Calu3 (cell line): ENCODE data around the gene AP1G2. TPM values are rescaled to one million over a fixed set of nuclear protein-coding genes. Genes with fewer than 3 reads are reported as not detected.
"Not testable (repeated sequence)": the region's sequence is repeated elsewhere in the genome, so short reads cannot be mapped to it uniquely, and the experiment has no call there.

Source experiments
- BruUV-seq: library from RNA; stranded (reverse); fragments of 400-500 nt; replicated peaks from 2 replicates; lab custom pipeline; 2021; lab: Mats Ljungman, UMichigan
- CTCF ChIA-PET: fragments of 300-600 bp; sonication (Branson Sonifier 250); formaldehyde crosslinking; loops from one replicate; lab custom pipeline; 2022; ENCODE audit warnings: antibody characterized with exemption; lab: Charles Lee
- DNase-seq: peaks from one replicate; pipeline ENCODE4 v3.0.0; 2022
- H3K27ac Mint-ChIP-seq: one replicate; pipeline ENCODE4 v1.8.0; 2022; ENCODE audit warnings: mixed read lengths; ENCODE audit not compliant: unreplicated experiment
- H3K27me3 Mint-ChIP-seq: one replicate; pipeline ENCODE4 v1.8.0; 2022; ENCODE audit warnings: mixed read lengths; ENCODE audit not compliant: unreplicated experiment
- H3K36me3 Mint-ChIP-seq: one replicate; pipeline ENCODE4 v1.8.0; 2022; ENCODE audit warnings: mild to moderate bottlenecking, moderate library complexity, mixed read lengths; ENCODE audit not compliant: insufficient read depth, unreplicated experiment
- H3K4me1 Mint-ChIP-seq: one replicate; pipeline ENCODE4 v1.8.0; 2022; ENCODE audit warnings: mild to moderate bottlenecking, low read depth, mixed read lengths; ENCODE audit not compliant: unreplicated experiment
- H3K4me3 Mint-ChIP-seq: one replicate; pipeline ENCODE4 v1.8.0; 2022; ENCODE audit warnings: mild to moderate bottlenecking, low read depth, moderate library complexity, mixed read lengths; ENCODE audit not compliant: unreplicated experiment
- H3K9me3 Mint-ChIP-seq: one replicate; pipeline ENCODE4 v1.8.0; 2022; ENCODE audit warnings: low read depth, mixed read lengths; ENCODE audit not compliant: unreplicated experiment
- intact Hi-C: fragments of 100-400 bp; cut with micrococcal nuclease; formaldehyde crosslinking; loops from one replicate; pipeline ENCODE4 v1.10.0; 2022; ENCODE audit not compliant: unreplicated experiment
- total RNA-seq: library from RNA; stranded (reverse); gene quantifications from 2 replicates; pipeline ENCODE4 v1.2.3, GENCODE V29; 2022
- TF ChIP-seq, protein P1 (sequence below): fragments of 200-600 bp; IDR thresholded peaks from one replicate; pipeline ENCODE4 v1.8.0; 2022; ENCODE audit warnings: antibody characterized with exemption; ENCODE audit not compliant: unreplicated experiment

The AP1G2 gene
- total RNA-seq, 1 experiment from 2014 or later, result 152 TPM

DNA sequence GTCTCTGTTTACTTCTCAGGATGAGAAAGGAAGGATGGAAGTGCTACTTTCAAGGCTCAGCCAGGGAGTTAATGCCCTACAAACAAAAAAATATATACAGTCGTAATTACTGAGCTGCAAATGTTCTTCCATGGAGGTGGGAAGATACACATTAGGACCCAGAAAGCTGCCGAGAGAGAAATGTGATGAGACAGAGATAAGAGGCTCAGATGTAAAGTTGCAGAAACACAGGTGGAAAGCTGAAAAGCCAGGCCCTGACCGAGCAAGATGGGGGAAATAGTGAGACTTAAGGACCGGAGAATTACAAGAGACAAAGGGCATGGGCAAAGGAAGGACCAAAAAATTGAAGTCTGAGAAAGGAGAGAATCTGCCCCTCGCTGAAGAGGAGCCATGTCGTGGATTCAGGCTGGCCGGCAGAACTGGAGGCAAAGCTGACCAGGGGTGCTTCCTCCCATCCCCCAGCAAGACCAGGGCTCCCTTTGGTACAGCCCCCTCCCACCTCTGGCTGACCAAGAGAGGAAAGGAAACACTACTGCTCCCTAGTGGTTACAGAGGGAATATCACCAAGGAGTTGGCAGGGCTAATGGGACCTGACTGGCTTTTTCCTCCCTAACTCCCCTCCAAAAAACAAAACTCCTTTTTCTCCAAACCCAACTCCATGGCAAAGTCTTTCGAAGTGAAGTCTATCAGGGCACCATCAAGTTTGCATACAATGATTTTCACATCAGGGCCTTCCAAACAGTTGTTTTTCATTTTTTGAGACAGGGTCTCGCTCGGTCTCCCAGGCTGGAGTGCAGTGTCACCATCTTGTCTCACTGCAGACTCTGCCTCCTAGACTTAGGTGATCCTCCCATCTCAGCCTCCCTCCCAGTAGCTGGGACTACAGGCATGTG is 28.1 kb downstream of the AP1G2 start:
- BruUV-seq, result no TSS peak

DNA sequence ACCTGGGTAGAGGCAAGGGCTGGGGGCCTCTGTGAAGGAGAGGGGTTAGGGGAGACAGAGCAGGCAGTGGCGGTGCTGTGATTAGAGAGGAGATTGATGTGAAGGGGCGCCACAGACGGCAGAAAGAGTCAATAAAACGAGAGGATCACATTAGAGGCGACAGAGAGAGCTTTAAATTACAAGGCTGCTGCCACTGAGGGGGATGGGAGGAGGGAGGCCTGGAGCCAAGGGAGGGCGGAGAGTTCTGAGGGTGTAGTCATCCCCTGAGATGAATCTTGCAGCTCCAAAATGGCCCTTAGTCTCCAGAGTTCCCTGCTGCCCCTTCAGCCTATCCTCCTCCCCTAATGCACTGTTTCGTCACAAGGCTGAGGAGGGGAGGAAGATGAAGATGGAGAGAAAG is 28.8 kb downstream of the AP1G2 start:
- intact Hi-C loops, result no loop called here
- Mint-ChIP-seq H3K27ac (no peak overlapping the region), H3K27me3 (peaks cover 29% of the 10 kb centered on the region), H3K4me1 (no peaks in the 10 kb centered on the region), H3K36me3 (no peaks in the 10 kb centered on the region), H3K9me3 (no peaks in the 10 kb centered on the region), H3K4me3 (no peak overlapping the region)
- TF ChIP-seq, protein P1, sequence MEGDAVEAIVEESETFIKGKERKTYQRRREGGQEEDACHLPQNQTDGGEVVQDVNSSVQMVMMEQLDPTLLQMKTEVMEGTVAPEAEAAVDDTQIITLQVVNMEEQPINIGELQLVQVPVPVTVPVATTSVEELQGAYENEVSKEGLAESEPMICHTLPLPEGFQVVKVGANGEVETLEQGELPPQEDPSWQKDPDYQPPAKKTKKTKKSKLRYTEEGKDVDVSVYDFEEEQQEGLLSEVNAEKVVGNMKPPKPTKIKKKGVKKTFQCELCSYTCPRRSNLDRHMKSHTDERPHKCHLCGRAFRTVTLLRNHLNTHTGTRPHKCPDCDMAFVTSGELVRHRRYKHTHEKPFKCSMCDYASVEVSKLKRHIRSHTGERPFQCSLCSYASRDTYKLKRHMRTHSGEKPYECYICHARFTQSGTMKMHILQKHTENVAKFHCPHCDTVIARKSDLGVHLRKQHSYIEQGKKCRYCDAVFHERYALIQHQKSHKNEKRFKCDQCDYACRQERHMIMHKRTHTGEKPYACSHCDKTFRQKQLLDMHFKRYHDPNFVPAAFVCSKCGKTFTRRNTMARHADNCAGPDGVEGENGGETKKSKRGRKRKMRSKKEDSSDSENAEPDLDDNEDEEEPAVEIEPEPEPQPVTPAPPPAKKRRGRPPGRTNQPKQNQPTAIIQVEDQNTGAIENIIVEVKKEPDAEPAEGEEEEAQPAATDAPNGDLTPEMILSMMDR, result no peak
- CTCF ChIA-PET, result interaction anchor here (0.9 kb wide), 1 partner anchor 10 kb away, joined by 8 read pairs; no protein-coding TSS in a partner anchor
- no TSS peak for BruUV-seq
- DNase-seq, result no peak

More for the DNA sequence above, 28.1 kb downstream of the AP1G2 start:
- Mint-ChIP-seq H3K9me3 (no peaks in the 10 kb centered on the region), H3K4me3 (no peak overlapping the region), H3K27ac (no peak overlapping the region), H3K36me3 (no peaks in the 10 kb centered on the region), H3K27me3 (peaks cover 29% of the 10 kb centered on the region), H3K4me1 (no peaks in the 10 kb centered on the region)
- CTCF ChIA-PET, result no interaction called here
- peak; percentile 49 for DNase-seq
- TF ChIP-seq, protein P1, result peak; percentile 50
- intact Hi-C loops, result no loop called here

DNA sequence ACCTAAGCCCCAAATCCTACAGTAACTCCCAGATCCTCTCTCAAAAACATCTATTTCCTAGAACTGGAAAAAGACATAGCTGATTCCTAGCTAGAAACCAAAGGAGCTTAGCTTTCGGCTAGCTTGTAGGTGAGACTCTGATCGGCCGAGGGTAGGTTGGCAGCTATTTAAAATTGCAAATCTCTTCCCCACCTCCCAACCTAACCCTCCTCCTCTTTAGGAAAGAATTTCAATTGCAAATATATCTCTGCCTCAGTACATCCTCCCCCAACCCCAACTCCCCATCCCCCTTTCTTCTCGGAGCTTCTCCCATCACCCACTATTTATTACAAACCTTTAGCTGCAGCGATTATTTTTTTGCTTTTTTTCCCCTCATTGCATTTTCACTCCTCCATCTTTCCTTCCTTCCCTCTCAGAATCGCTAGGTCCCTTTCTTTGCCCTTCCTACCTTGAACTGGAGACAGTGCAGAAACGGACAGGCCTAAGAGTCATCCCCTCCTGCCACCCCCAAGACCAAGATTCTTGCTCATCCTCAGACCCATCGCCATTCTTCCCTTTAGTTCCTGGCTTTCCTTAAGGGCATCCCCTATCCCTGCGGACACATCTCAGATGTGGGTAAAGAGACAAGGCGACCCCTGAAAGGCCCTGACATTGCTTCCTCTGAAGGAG is 29.4 kb downstream of the AP1G2 start:
- no TSS peak for BruUV-seq
- no peak overlapping the region for H3K27ac Mint-ChIP-seq
- no peak for DNase-seq
- TF ChIP-seq, protein P1, result no peak
- H3K27me3 Mint-ChIP-seq, result peaks cover 29% of the 10 kb centered on the region
- CTCF ChIA-PET, result interaction anchor here (0.9 kb wide), 1 partner anchor 11 kb away, joined by 8 read pairs; no protein-coding TSS in a partner anchor
- H3K4me3 Mint-ChIP-seq, result no peak overlapping the region
- no peaks in the 10 kb centered on the region for H3K9me3 Mint-ChIP-seq
- H3K36me3 Mint-ChIP-seq, result no peaks in the 10 kb centered on the region
- H3K4me1 Mint-ChIP-seq, result no peaks in the 10 kb centered on the region
- intact Hi-C loops, result no loop called here

DNA sequence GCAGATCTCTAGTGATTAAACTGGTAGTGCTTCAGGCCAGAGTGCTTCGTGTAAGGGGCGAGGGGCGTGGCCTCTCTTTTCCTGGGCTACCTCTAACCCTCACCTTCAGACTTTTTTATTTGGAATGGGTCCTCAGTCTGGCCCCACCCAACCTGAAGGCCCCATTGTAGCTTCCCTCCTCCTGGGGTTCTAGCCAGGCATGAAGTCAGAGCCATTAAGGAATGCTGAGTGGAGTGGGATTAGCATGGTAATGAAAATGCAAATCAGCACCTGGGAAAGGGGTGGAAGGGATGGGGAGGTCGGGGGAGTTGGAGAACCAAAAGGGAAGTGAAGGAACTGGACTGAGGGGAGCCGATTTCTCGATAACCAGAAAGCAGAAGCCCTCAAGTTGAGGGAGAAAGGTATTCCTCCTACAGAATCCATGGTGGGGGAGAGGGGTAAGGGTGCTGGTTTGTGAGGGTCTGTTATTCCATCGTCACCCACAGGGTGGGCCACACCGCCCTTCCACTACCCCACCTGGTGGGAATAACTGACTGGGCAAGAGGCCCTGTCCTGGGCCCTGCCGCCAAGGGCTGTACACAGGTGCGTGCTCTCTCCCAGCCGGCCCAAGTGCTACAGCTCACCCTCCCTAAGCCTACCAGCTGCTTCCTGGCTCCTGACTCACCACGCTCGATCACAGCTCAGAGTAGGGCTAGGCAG is 30.1 kb downstream of the AP1G2 start:
- no peak for DNase-seq
- no peak overlapping the region for H3K27ac Mint-ChIP-seq
- no peaks in the 10 kb centered on the region for H3K9me3 Mint-ChIP-seq
- H3K36me3 Mint-ChIP-seq, result no peaks in the 10 kb centered on the region
- H3K4me1 Mint-ChIP-seq, result no peaks in the 10 kb centered on the region
- no TSS peak for BruUV-seq
- CTCF ChIA-PET, result interaction anchor here (0.9 kb wide), 1 partner anchor 11 kb away, joined by 8 read pairs; no protein-coding TSS in a partner anchor
- H3K27me3 Mint-ChIP-seq, result peaks cover 29% of the 10 kb centered on the region
- TF ChIP-seq, protein P1, result no peak
- H3K4me3 Mint-ChIP-seq, result no peak overlapping the region
- intact Hi-C loops, result no loop called here

DNA sequence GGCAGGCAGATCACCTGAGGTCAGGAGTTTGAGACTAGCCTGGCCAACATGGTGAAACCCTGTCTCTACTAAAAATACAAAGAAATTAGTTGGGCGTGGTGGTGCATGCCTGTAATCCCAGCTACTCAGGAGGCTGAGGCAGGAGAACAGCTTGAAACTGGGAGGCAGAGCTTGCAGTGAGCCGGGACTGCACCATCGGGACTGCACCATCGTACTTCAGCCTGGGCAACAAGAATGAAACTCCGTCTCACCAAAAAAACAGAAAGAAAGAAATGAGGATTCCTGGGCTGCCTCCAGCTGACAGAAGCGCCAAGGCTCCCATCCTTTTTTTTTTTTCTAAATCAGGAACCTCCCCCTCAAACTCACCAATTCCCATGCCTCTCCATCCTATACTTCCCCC is 30.7 kb downstream of the AP1G2 start:
- BruUV-seq, intact Hi-C loops, H3K36me3 Mint-ChIP-seq, CTCF ChIA-PET, H3K4me1 Mint-ChIP-seq, H3K9me3 Mint-ChIP-seq, DNase-seq, H3K27ac Mint-ChIP-seq, H3K4me3 Mint-ChIP-seq: not testable (repeated sequence)
- peaks cover 29% of the 10 kb centered on the region for H3K27me3 Mint-ChIP-seq
